ENCODE measurements around the gene KLKB1. TPM values are rescaled to one million over a fixed set of nuclear protein-coding genes. Genes with fewer than 3 reads are reported as not detected.
A peak's percentile ranks its signal among the peaks of the same experiment; 100 is the strongest.

The KLKB1 gene
- total RNA-seq (1 to 10 TPM in 4 of 9 donors, under 1 TPM in 5; 0.35 to 2.1 (median 1.00) TPM), polyA plus RNA-seq (under 1 TPM; 0.33 to 0.72 TPM)
- long read RNA-seq, donor 1, partial matches to known transcripts = 0 of 2 reads
- long read RNA-seq, donor 1, other reads (novel, unspliced or antisense) = 2 of 2 reads
- long read RNA-seq, donor 2, partial matches to known transcripts = 0 of 4 reads
- long read RNA-seq, donor 2, other reads (novel, unspliced or antisense) = 4 of 4 reads
- long read RNA-seq, donor 3, partial matches to known transcripts = 0 of 1 reads
- long read RNA-seq, donor 3, other reads (novel, unspliced or antisense) = 1 of 1 reads

GRCh38 chr4:186227221-186227620 is at the start of gene KLKB1:
Gene KLKB1 (plus strand): TSS chr4:186227507. CDS start chr4:186228196, 689 bp downstream.
- H3K4me1 ChIP-seq = peaks cover 0 to 14% (median 0%) of the 10 kb centered on the region in 12 donors
- peak within 1 kb of the TSS in 1 of 12 donors; percentile 5 for H3K27ac ChIP-seq
- ATAC-seq (no peak), DNase-seq (no peak)
- H3K36me3 ChIP-seq = no peaks in the 10 kb centered on the region
- intact Hi-C loops (cut with DNase I) = no loop called here
- 43 to 55% (median 50%) methylated on average over 5 of the region's 5 CpGs for WGBS, 4 donors
- TF ChIP-seq CTCF (IDR thresholded peaks at IDR 0.05) (no peak), POLR2A (IDR thresholded peaks at IDR 0.05) (no peak)
- H3K27me3 ChIP-seq = no peaks in the 10 kb centered on the region
- H3K4me3 ChIP-seq = peak within 1 kb of the TSS in 8 of 12 donors; percentile 1 to 50 (median 17)
- H3K9me3 ChIP-seq = peaks cover 0 to 19% (median 1%) of the 10 kb centered on the region in 12 donors

- H3K36me3 ChIP-seq = no peaks in the 10 kb centered on the region
- no peak for DNase-seq
- no peak overlapping the region for H3K4me3 ChIP-seq
- no peak overlapping the region for H3K27ac ChIP-seq
- ATAC-seq = no peak
- H3K9me3 ChIP-seq = no peaks in the 10 kb centered on the region
- WGBS, 4 donors = 81 to 95% (median 85%) methylated on average over 3 of the region's 3 CpGs
- no peaks in the 10 kb centered on the region for H3K27me3 ChIP-seq
- peaks cover 6 to 26% (median 18%) of the 10 kb centered on the region in 12 donors for H3K4me1 ChIP-seq
- intact Hi-C loops (cut with DNase I) = no loop called here
- TF ChIP-seq POLR2A (IDR thresholded peaks at IDR 0.05) (no peak), CTCF (IDR thresholded peaks at IDR 0.05) (no peak)
These were observed 39.2 kb upstream of the KLKB1 start for GRCh38 chr4:186188107-186188506.

- Histone ChIP-seq H3K9me3 (no peaks in the 10 kb centered on the region), H3K27me3 (no peaks in the 10 kb centered on the region), H3K27ac (peak overlapping the region in 11 of 12 donors; percentile 88 to 99 (median 98)), H3K4me3 (peak overlapping the region in 5 of 12 donors; percentile 65 to 92 (median 91)), H3K4me1 (peaks cover 6 to 39% (median 30%) of the 10 kb centered on the region in 12 donors), H3K36me3 (peaks cover 0 to 9% (median 2%) of the 10 kb centered on the region in 9 donors)
- intact Hi-C loops (cut with DNase I) = loop anchor here in 4 of 10 donors (5.0 to 10.0 kb wide), 3 partner anchors 42 to 122 kb away; partner anchors contain the start of gene TLR3 (in 2 of the 4)
- DNase-seq = no peak
- 53 to 65% (median 58%) methylated on average over 4 of the region's 4 CpGs for WGBS, 4 donors
- ATAC-seq = no peak
- no peak for TF ChIP-seq POLR2A (IDR thresholded peaks at IDR 0.05)
These were observed 37.7 kb upstream of the KLKB1 start for GRCh38 chr4:186189656-186190055.

- Histone ChIP-seq H3K9me3 (no peaks in the 10 kb centered on the region), H3K4me1 (peaks cover 6 to 39% (median 30%) of the 10 kb centered on the region in 12 donors), H3K27ac (peak overlapping the region; percentile 88 to 99 (median 98)), H3K4me3 (peak overlapping the region; percentile 54 to 98 (median 90)), H3K27me3 (no peaks in the 10 kb centered on the region), H3K36me3 (peaks cover 0 to 18% (median 3%) of the 10 kb centered on the region in 9 donors)
- intact Hi-C loops (cut with DNase I) = loop anchor here in 4 of 10 donors (5.0 to 10.0 kb wide), 3 partner anchors 43 to 123 kb away; partner anchors contain the start of gene TLR3 (in 2 of the 4)
- ATAC-seq = peak; percentile 44 to 60 (median 54)
- TF ChIP-seq CTCF (IDR thresholded peaks at IDR 0.05) (peak in 1 of 12 donors; percentile 19), POLR2A (IDR thresholded peaks at IDR 0.05) (no peak)
- peak in 3 of 5 donors; percentile 48 to 78 (median 54) for DNase-seq
- WGBS, 4 donors = 0 to 2% (median 1%) methylated on average over 25 to 34 of the region's 34 CpGs
These were observed 36.6 kb upstream of the KLKB1 start for GRCh38 chr4:186190581-186191199.
